Endodermal cell (in vitro differentiated cells): ENCODE results near the gene DOK6. TPM values are rescaled to one million over a fixed set of nuclear protein-coding genes. Genes with fewer than 3 reads are reported as not detected.

Experiments
- DNase-seq: peaks from one replicate; pipeline ENCODE4 v3.0.0-alpha.2; 2017
- H3K27ac ChIP-seq: 2 replicates; pipeline ENCODE4 v1.5.1; 2013; ENCODE audit warnings: mild to moderate bottlenecking, low read depth, low read length, moderate library complexity
- H3K27me3 ChIP-seq: 2 replicates; pipeline ENCODE4 v1.6.1; 2013; ENCODE audit warnings: mild to moderate bottlenecking, low read length, moderate library complexity; ENCODE audit not compliant: insufficient read depth, control insufficient read depth, poor library complexity, severe bottlenecking
- H3K36me3 ChIP-seq: 2 replicates; pipeline ENCODE4 v1.7.0; 2013; ENCODE audit warnings: mild to moderate bottlenecking, low read length, moderate library complexity; ENCODE audit not compliant: control insufficient read depth, insufficient read depth
- H3K4me1 ChIP-seq: one replicate; pipeline ENCODE4 v1.7.0; 2013; ENCODE audit warnings: low read length; ENCODE audit not compliant: control insufficient read depth, insufficient read depth
- H3K4me3 ChIP-seq: 2 replicates; pipeline ENCODE4 v1.5.1; 2013; ENCODE audit warnings: mild to moderate bottlenecking, low read length, moderate library complexity
- H3K9ac ChIP-seq: 2 replicates; pipeline ENCODE4 v1.6.1; 2013; ENCODE audit warnings: mild to moderate bottlenecking, low read length, moderate library complexity; ENCODE audit not compliant: poor library complexity, severe bottlenecking; ENCODE audit errors: extremely low read depth
- H3K9me3 ChIP-seq: 2 replicates; pipeline ENCODE4 v1.6.1; 2013; ENCODE audit warnings: mild to moderate bottlenecking, low read length, moderate library complexity; ENCODE audit not compliant: control insufficient read depth
- H3K27ac Mint-ChIP-seq: 2 replicates; pipeline ENCODE4 v1.8.0; 2020; ENCODE audit warnings: mixed read lengths
- H3K27me3 Mint-ChIP-seq: 2 replicates; pipeline ENCODE4 v1.8.0; 2021; ENCODE audit warnings: mild to moderate bottlenecking, mixed read lengths; ENCODE audit not compliant: insufficient read depth
- H3K36me3 Mint-ChIP-seq: 2 replicates; pipeline ENCODE4 v1.8.0; 2020; ENCODE audit warnings: low read depth, mixed read lengths
- H3K4me1 Mint-ChIP-seq: 2 replicates; pipeline ENCODE4 v1.8.0; 2020; ENCODE audit warnings: mixed read lengths
- H3K4me3 Mint-ChIP-seq: 2 replicates; pipeline ENCODE4 v1.8.0; 2020; ENCODE audit warnings: mild to moderate bottlenecking, moderate library complexity, mixed read lengths
- H3K9me3 Mint-ChIP-seq: 2 replicates; pipeline ENCODE4 v1.8.0; 2020; ENCODE audit warnings: mild to moderate bottlenecking, mixed read lengths
- CTCF ChIP-seq: fragments of 200-600 bp; sonication (generic); conservative IDR thresholded peaks from 2 replicates; pipeline ENCODE4 v1.5.0; 2021; ENCODE audit warnings: antibody characterized with exemption, mild to moderate bottlenecking
- WGBS, 2 experiments: methylation state at CpG; one replicate each; pipeline versions ENCODE4 v1.1.5 to v1.1.7; 2013; ENCODE audit warnings: missing lambda C conversion rate in 2 of 2, mixed read lengths in 1 of 2; ENCODE audit not compliant: insufficient coverage in 1 of 2, insufficient read length in 1 of 2; 5-methylcytosine and 5-hydroxymethylcytosine counted together
- total RNA-seq, 2 donors: library from RNA; stranded (reverse); fragmentation: NEBNext Ultra II Directional in 1 of 2; extraction: Animal tissue kit (Norgen Biotek cat#: 25700) in 1 of 2; gene quantifications; 2 replicates in 1 of 2; 3 replicates in 1 of 2; pipeline ENCODE4 v1.2.1, GENCODE V29; 2021

Gene DOK6
- total RNA-seq, 2 donors from 2014 or later, result 5.7 to 5.9 TPM

GRCh38 chr18:69774831-69775230 lies 374.1 kb downstream of the DOK6 start:
- no peaks in the 10 kb centered on the region for H3K4me1 Mint-ChIP-seq
- H3K36me3 Mint-ChIP-seq, result no peaks in the 10 kb centered on the region
- Histone ChIP-seq H3K36me3 (no peaks in the 10 kb centered on the region), H3K27me3 (no peaks in the 10 kb centered on the region), H3K4me1 (no peaks in the 10 kb centered on the region), H3K4me3 (no peak overlapping the region), H3K9ac (no peak overlapping the region), H3K9me3 (no peaks in the 10 kb centered on the region), H3K27ac (no peak overlapping the region)
- H3K27me3 Mint-ChIP-seq, result no peaks in the 10 kb centered on the region
- 83 to 88% methylated on average over 1 to 3 of the region's 3 CpGs for WGBS, 2 experiments
- no peak for TF ChIP-seq CTCF
- H3K4me3 Mint-ChIP-seq, result no peak overlapping the region
- DNase-seq, result no peak
- H3K27ac Mint-ChIP-seq, result no peak overlapping the region
- no peaks in the 10 kb centered on the region for H3K9me3 Mint-ChIP-seq

GRCh38 chr18:69777248-69777647 lies 376.6 kb downstream of the DOK6 start:
- Mint-ChIP-seq H3K4me1 (no peaks in the 10 kb centered on the region), H3K27me3 (no peaks in the 10 kb centered on the region), H3K36me3 (no peaks in the 10 kb centered on the region), H3K27ac (no peak overlapping the region), H3K9me3 (no peaks in the 10 kb centered on the region), H3K4me3 (no peak overlapping the region)
- H3K4me1 ChIP-seq, result no peaks in the 10 kb centered on the region
- no peak overlapping the region for H3K4me3 ChIP-seq
- H3K9me3 ChIP-seq, result no peaks in the 10 kb centered on the region
- H3K9ac ChIP-seq, result no peak overlapping the region
- DNase-seq, result no peak
- no peaks in the 10 kb centered on the region for H3K27me3 ChIP-seq
- H3K36me3 ChIP-seq, result no peaks in the 10 kb centered on the region
- TF ChIP-seq CTCF, result no peak
- H3K27ac ChIP-seq, result no peak overlapping the region

GRCh38 chr18:69778680-69779079 lies 378.0 kb downstream of the DOK6 start:
- Mint-ChIP-seq H3K9me3 (no peaks in the 10 kb centered on the region), H3K4me3 (no peak overlapping the region), H3K4me1 (no peaks in the 10 kb centered on the region), H3K27me3 (no peaks in the 10 kb centered on the region), H3K36me3 (no peaks in the 10 kb centered on the region), H3K27ac (no peak overlapping the region)
- H3K9ac ChIP-seq, result no peak overlapping the region
- DNase-seq, result no peak
- H3K4me1 ChIP-seq, result no peaks in the 10 kb centered on the region
- no peak for TF ChIP-seq CTCF
- no peaks in the 10 kb centered on the region for H3K27me3 ChIP-seq
- H3K4me3 ChIP-seq, result no peak overlapping the region
- no CpG with 5 or more reads among the region's 1 CpG for WGBS, 2 experiments
- H3K36me3 ChIP-seq, result no peaks in the 10 kb centered on the region
- no peaks in the 10 kb centered on the region for H3K9me3 ChIP-seq
- no peak overlapping the region for H3K27ac ChIP-seq
